ENCODE results near the gene RASAL2. TPM values are rescaled to one million over a fixed set of nuclear protein-coding genes. Genes with fewer than 3 reads are reported as not detected.

The RASAL2 gene
- total RNA-seq, 2 experiments from 2014 or later = not detected

DNA sequence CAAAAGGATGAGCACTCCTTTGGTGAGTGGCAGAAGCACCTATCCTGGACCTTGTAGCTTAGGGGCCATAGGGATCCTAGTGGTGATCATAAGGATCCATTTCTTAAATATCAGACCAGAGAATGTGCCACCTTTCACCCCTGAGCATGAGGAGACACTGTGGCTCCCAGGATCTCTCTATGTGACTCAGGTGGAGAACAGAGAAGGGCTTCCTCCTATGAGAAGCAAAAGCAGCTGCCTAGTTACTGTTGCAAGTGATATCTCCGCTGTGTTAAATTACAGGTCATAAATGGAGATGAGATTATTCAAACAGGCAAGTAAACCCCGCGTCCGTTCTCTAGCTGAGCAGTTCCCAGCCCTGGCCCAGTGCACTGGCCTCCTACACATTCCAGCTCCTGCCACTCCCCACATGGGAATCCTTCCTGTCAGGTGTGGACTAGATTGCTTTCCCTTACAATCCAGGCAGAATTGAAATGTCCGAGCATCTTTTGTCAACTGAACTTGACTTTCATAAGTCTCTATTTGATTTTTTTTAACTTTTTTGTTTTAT is 376.6 kb downstream of the RASAL2 start:
- no peak for DNase-seq
- Mint-ChIP-seq H3K36me3 (ENCODE audit: low read depth) (no peaks in the 10 kb centered on the region), H3K4me3 (no peak overlapping the region), H3K27me3 (peaks cover 6% of the 10 kb centered on the region), H3K9me3 (no peaks in the 10 kb centered on the region), H3K4me1 (ENCODE audit: low read depth) (no peaks in the 10 kb centered on the region), H3K27ac (no peak overlapping the region)
- TF ChIP-seq, protein P1, sequence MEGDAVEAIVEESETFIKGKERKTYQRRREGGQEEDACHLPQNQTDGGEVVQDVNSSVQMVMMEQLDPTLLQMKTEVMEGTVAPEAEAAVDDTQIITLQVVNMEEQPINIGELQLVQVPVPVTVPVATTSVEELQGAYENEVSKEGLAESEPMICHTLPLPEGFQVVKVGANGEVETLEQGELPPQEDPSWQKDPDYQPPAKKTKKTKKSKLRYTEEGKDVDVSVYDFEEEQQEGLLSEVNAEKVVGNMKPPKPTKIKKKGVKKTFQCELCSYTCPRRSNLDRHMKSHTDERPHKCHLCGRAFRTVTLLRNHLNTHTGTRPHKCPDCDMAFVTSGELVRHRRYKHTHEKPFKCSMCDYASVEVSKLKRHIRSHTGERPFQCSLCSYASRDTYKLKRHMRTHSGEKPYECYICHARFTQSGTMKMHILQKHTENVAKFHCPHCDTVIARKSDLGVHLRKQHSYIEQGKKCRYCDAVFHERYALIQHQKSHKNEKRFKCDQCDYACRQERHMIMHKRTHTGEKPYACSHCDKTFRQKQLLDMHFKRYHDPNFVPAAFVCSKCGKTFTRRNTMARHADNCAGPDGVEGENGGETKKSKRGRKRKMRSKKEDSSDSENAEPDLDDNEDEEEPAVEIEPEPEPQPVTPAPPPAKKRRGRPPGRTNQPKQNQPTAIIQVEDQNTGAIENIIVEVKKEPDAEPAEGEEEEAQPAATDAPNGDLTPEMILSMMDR (IDR thresholded peaks at IDR 0.05) = no peak
- intact Hi-C loops (cut with micrococcal nuclease) = no loop called here
- ATAC-seq = no peak
- POLR2A ChIA-PET = no interaction called here
- CTCF ChIA-PET = no interaction called here

DNA sequence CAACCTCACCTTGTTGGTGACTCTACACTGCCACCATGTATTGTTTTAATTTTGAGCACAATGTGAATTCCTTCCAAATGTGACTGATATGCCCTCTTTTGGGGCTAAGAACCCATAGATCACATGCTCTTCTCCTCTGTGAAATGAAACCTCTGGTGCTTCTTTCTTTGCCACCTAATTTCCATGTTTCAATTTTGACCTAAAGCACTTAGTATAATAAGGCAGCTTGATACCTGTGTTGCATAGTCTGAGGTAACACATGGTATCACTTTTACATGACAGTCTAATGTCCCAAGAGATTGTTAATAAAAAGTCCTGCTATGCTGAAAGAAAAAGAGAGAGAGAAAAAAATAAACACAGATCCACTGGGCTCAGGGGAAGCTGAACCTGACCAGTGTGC is 378.6 kb downstream of the RASAL2 start:
- intact Hi-C loops (cut with micrococcal nuclease) = no loop called here
- CTCF ChIA-PET = interaction anchor here (0.9 kb wide), 1 partner anchor 30 kb away, joined by 3 read pairs; no protein-coding TSS in a partner anchor
- H3K9me3 Mint-ChIP-seq = no peaks in the 10 kb centered on the region

DNA sequence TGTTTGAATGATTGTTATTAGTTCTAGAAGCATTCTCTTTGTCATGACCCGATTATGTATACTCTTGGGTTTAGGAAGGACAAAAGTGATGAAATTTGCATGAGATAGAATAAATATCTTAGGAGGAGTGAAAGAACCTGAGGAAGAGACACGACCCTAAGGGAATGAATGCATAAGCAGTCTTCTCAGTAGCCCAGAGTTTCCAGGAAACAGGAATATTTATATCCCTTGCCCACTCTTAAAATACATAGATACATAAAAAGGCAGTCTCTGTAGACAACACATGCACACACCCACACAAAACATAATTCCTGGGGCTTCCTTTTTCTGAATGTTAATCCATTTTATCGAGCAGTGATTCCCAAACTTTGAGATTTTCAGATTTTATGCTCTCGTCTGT is 383.5 kb downstream of the RASAL2 start:
- ChIA-PET POLR2A (no interaction called here), CTCF (interaction anchor here (2.2 kb wide), 1 partner anchor 24 kb away, joined by 10 read pairs; no protein-coding TSS in a partner anchor)
- intact Hi-C loops (cut with micrococcal nuclease) = no loop called here
- H3K36me3 Mint-ChIP-seq (ENCODE audit: low read depth) = no peaks in the 10 kb centered on the region
- no peak for DNase-seq
- no peak for ATAC-seq
- H3K4me3 Mint-ChIP-seq = no peak overlapping the region
- H3K4me1 Mint-ChIP-seq (ENCODE audit: low read depth) = no peaks in the 10 kb centered on the region
- peaks cover 10% of the 10 kb centered on the region for H3K27me3 Mint-ChIP-seq
- H3K27ac Mint-ChIP-seq = no peak overlapping the region
- TF ChIP-seq, protein P1 (IDR thresholded peaks at IDR 0.05) = no peak
- no peaks in the 10 kb centered on the region for H3K9me3 Mint-ChIP-seq

More for the DNA sequence above, 378.6 kb downstream of the RASAL2 start:
- TF ChIP-seq, protein P1 (IDR thresholded peaks at IDR 0.05) = no peak
- H3K27me3 Mint-ChIP-seq = peaks cover 10% of the 10 kb centered on the region
- no peak for DNase-seq
- no peaks in the 10 kb centered on the region for H3K36me3 Mint-ChIP-seq (ENCODE audit: low read depth)
- ATAC-seq = no peak
- no peak overlapping the region for H3K4me3 Mint-ChIP-seq
- no peak overlapping the region for H3K27ac Mint-ChIP-seq
- POLR2A ChIA-PET = interaction anchor here (0.8 kb wide), 1 partner anchor 345 kb away, joined by 3 read pairs; no protein-coding TSS in a partner anchor
- no peaks in the 10 kb centered on the region for H3K4me1 Mint-ChIP-seq (ENCODE audit: low read depth)

DNA sequence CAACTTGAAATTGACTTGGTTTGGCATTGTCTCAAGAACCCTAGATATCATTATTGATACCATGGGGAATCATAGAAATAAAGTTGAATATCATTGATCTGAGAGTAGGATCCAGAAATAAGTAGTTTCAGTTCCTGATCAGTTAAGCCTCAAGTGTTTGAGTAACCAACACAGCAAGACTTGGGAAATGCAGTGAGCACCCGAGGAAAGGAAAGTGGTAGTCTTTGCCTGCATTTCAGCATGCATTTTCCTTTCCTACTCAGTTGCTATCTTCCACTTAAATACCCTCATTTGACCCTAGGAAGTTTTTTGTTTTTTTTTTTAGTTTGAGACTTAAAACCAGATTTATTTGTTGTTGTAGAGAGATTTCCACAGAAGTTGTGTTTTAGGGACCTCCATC is 383.9 kb downstream of the RASAL2 start:
- TF ChIP-seq, protein P1 (IDR thresholded peaks at IDR 0.05) = no peak
- Mint-ChIP-seq H3K27ac (no peak overlapping the region), H3K36me3 (ENCODE audit: low read depth) (no peaks in the 10 kb centered on the region), H3K9me3 (no peaks in the 10 kb centered on the region), H3K4me3 (no peak overlapping the region), H3K27me3 (peaks cover 9% of the 10 kb centered on the region), H3K4me1 (ENCODE audit: low read depth) (no peaks in the 10 kb centered on the region)
- ChIA-PET CTCF (no interaction called here), POLR2A (no interaction called here)
- ATAC-seq (no peak), DNase-seq (no peak)
- intact Hi-C loops (cut with micrococcal nuclease) = no loop called here

DNA sequence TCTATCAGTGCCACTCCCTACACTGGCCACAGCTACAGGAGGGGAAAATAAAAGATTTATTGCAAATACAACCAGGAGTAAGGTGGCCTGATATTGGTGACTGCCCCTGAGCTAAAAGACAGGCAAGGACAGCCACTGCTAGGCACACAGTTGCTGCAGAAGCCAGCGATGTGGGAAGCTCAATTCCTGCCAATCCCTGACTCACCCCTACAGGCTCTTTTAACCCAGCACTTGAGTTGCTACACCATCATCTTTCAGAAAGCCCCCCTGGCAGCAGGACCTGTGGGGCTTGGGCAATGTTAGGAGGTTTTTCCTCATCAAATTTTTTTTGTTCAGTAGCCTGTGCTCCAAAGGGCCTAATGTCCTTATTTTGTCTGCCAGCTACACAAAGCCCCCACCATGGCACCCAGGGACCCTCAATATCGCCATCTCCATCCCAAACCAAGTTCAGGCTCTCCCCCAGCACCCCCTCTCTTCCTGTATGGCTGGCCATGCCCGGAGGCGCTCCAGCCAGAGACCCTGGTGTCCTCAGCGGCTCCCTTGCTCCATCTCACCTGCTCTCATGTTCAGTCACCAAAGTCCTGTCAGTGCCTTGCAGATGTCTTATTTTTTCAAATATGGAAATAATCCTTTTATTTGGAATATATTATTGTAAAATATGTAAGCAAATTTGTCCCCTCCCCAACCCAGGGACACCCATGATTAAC is 389.5 kb downstream of the RASAL2 start:
- H3K27me3 Mint-ChIP-seq = peaks cover 4% of the 10 kb centered on the region
- CTCF ChIA-PET = interaction anchor here (1.2 kb wide), 1 partner anchor 18 kb away, joined by 3 read pairs; no protein-coding TSS in a partner anchor

More for the DNA sequence above, 389.5 kb downstream of the RASAL2 start:
- Mint-ChIP-seq H3K36me3 (ENCODE audit: low read depth) (no peaks in the 10 kb centered on the region), H3K9me3 (no peaks in the 10 kb centered on the region), H3K4me3 (no peak overlapping the region), H3K4me1 (ENCODE audit: low read depth) (no peaks in the 10 kb centered on the region), H3K27ac (no peak overlapping the region)
- DNase-seq = no peak
- intact Hi-C loops (cut with micrococcal nuclease) = no loop called here
- TF ChIP-seq, protein P1 (IDR thresholded peaks at IDR 0.05) = no peak
- no peak for ATAC-seq
- POLR2A ChIA-PET = no interaction called here

All from activated CD8-positive, alpha-beta T cell treated with anti-CD3 and anti-CD28 coated beads for 36 hours (primary cell).